ENCODE data around the gene HBS1L. TPM values are rescaled to one million over a fixed set of nuclear protein-coding genes. Genes with fewer than 3 reads are reported as not detected.

HBS1L gene
- total and polyA plus RNA-seq, 9 donors, result 25.4 to 68.1 (median 55.9) TPM

DNA sequence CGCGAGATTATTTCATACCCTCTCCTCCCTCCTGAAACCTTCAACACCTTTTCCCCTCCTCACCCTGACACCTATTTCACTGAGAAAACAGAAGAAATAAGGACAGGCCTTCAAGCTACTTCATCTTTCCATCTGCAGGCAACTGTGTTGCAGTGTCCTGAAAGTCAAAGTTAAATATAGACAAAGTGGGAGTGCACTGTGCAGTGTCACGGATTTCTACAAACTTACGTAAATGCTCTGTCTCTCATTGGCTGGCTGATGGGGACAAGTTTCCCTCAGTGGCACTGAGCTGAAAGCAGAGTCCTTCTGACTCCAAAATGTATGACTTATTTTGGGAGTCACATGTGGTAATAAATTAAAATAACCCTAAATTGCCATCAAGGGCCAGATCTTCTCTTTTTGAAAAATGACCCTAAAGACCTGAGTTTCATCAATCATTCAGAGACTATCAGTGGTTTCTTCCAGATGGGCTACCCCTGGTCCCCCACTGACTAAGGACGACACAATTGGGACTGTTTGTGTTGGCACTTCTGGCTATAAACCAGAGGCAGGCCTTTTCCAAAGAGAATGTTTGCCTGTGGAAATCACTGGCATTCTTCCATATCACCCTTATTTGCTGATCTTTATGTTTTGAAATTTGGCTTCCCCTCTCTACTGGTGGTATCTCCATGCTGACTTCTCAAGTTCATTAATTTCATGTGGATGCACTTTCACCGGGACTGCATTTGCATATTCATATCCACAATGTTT lies 126.3 kb downstream of the HBS1L start:
- no peak overlapping the region for H3K27ac ChIP-seq
- no peak overlapping the region for H3K4me3 ChIP-seq
- H3K4me1 ChIP-seq (ENCODE audit: insufficient read depth), result peaks cover 3% of the 10 kb centered on the region
- H3K27me3 ChIP-seq, result no peaks in the 10 kb centered on the region
- H3K9me3 ChIP-seq, result no peaks in the 10 kb centered on the region
- TF ChIP-seq POLR2A (IDR thresholded peaks at IDR 0.05) (no peak), EP300 (IDR thresholded peaks at IDR 0.05) (no peak)
- TF ChIP-seq, protein P1, sequence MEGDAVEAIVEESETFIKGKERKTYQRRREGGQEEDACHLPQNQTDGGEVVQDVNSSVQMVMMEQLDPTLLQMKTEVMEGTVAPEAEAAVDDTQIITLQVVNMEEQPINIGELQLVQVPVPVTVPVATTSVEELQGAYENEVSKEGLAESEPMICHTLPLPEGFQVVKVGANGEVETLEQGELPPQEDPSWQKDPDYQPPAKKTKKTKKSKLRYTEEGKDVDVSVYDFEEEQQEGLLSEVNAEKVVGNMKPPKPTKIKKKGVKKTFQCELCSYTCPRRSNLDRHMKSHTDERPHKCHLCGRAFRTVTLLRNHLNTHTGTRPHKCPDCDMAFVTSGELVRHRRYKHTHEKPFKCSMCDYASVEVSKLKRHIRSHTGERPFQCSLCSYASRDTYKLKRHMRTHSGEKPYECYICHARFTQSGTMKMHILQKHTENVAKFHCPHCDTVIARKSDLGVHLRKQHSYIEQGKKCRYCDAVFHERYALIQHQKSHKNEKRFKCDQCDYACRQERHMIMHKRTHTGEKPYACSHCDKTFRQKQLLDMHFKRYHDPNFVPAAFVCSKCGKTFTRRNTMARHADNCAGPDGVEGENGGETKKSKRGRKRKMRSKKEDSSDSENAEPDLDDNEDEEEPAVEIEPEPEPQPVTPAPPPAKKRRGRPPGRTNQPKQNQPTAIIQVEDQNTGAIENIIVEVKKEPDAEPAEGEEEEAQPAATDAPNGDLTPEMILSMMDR (IDR thresholded peaks at IDR 0.05), result no peak
- intact Hi-C loops (cut with DNase I), result no loop called here
- H3K36me3 ChIP-seq, result no peaks in the 10 kb centered on the region
- DNase-seq, result no peak
- 75 to 83% (median 79%) methylated on average over 6 of the region's 6 CpGs for WGBS, 3 donors

DNA sequence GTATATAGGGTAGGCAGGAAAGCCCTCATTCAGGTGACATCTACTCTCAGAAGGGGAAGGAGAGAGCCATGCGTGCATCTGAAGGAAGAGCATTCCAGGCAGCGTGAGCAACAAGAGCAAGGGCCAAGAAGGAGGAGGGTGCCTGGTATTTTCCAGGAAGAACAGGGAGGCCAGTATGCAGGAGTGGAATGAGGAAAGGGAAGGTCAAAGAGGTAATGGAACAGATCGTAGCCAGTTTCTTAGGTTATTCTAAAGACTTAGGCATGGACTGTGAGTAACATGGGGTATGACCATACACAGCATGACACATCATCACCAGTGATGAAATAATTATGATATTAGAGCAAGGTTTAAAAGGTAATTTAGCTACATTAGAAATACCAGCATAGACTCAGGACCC lies 128.8 kb downstream of the HBS1L start:
- Histone ChIP-seq H3K27me3 (no peaks in the 10 kb centered on the region), H3K27ac (no peak overlapping the region), H3K9me3 (no peaks in the 10 kb centered on the region), H3K36me3 (no peaks in the 10 kb centered on the region), H3K4me3 (no peak overlapping the region), H3K4me1 (ENCODE audit: insufficient read depth) (peaks cover 3% of the 10 kb centered on the region)
- TF ChIP-seq POLR2A (IDR thresholded peaks at IDR 0.05) (no peak), EP300 (IDR thresholded peaks at IDR 0.05) (no peak)
- TF ChIP-seq, protein P1 (IDR thresholded peaks at IDR 0.05), result no peak
- WGBS, 3 donors, result 45 to 64% (median 50%) methylated on average over 3 of the region's 3 CpGs
- DNase-seq, result no peak
- intact Hi-C loops (cut with DNase I), result no loop called here

DNA sequence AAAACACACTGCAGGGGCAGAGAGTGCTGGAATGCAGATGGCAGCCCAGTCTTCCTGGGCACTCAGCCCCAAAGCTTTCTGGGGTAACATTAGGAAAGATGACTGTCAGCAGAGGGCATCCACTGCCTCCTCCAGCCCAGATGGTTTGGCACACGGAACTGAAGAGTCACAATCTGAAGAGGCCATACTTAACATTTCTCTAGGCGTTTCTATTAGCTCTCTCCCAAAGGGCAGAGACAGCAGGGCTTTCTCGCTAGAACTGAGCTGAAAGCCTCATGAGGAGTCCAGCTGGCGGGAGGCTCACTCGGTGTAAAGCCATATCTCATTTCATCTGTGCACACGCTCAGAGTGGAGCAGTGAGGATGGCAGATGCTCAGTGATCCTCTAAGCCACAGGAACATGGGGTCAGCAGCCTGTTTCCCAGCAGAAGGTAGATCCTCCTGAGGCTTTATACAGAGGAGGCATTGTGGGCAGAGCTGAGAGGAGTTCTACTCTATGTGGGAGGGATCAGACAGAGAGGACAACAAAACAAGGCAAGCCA lies 132.8 kb downstream of the HBS1L start:
- TF ChIP-seq POLR2A (IDR thresholded peaks at IDR 0.05) (no peak), EP300 (IDR thresholded peaks at IDR 0.05) (no peak)
- TF ChIP-seq, protein P1 (IDR thresholded peaks at IDR 0.05), result no peak
- Histone ChIP-seq H3K4me3 (no peak overlapping the region), H3K9me3 (no peaks in the 10 kb centered on the region), H3K4me1 (ENCODE audit: insufficient read depth) (no peaks in the 10 kb centered on the region), H3K36me3 (no peaks in the 10 kb centered on the region), H3K27ac (no peak overlapping the region), H3K27me3 (no peaks in the 10 kb centered on the region)
- 37 to 64% (median 43%) methylated on average over 6 of the region's 6 CpGs for WGBS, 3 donors
- intact Hi-C loops (cut with DNase I), result no loop called here
- no peak for DNase-seq

DNA sequence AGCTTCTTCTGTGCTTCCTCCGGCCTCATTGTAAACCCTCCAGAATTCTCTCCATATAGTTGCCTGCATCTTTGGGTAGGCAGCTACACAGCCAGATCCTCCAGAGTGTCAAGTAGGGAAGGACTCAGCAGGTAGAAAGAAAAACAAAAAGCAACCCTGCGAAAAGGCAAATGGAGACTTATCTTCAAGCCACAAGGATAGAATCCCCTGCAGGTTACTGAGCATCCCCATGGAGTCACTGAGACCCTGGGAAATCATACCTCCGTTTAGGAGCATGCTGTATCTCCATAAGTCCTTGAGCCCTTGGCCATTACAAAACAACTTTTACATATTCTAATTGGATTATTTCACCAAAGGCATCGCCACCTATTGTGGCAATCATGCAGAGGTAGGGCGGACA lies 133.3 kb downstream of the HBS1L start:
- TF ChIP-seq, protein P1 (IDR thresholded peaks at IDR 0.05), result no peak
- TF ChIP-seq EP300 (IDR thresholded peaks at IDR 0.05), result no peak
- no peak for TF ChIP-seq POLR2A (IDR thresholded peaks at IDR 0.05)
- WGBS, 3 donors, result 93 to 94% (median 94%) methylated on average over 5 of the region's 5 CpGs
- intact Hi-C loops (cut with DNase I), result no loop called here

More for the DNA sequence above, 133.3 kb downstream of the HBS1L start:
- no peak overlapping the region for H3K4me3 ChIP-seq
- DNase-seq, result no peak
- H3K27me3 ChIP-seq, result no peaks in the 10 kb centered on the region
- no peak overlapping the region for H3K27ac ChIP-seq
- no peaks in the 10 kb centered on the region for H3K9me3 ChIP-seq
- H3K36me3 ChIP-seq, result no peaks in the 10 kb centered on the region
- no peaks in the 10 kb centered on the region for H3K4me1 ChIP-seq (ENCODE audit: insufficient read depth)

Measured in ovary (tissue), 9 donors.